ENCODE measurements around the gene LSAMP.

DNA sequence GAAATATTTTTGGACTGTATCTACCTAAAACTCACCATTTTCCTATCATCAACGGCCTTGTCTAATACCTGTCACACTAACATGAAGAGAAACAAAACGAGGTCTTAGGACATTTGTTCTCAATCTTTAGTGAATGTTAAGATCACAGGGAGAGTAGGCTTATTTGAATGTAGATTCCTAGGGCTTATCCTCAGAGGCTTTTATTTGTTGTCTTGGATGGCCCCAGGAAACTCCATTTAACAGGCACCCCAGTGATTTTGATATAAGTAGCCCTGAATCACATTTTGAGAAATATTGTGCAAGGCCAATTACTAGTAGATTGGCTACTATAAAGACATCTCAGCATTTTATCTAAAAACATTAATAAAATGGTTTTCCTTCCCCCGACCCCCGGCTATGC lies 454.6 kb downstream of the LSAMP start:
- TF ChIP-seq CTCF (IDR thresholded peaks at IDR 0.05): no peak
- no peak for TF ChIP-seq EZH2 (IDR thresholded peaks at IDR 0.05; ENCODE audit: borderline replicate concordance, insufficient read depth, low read depth, low read length, poor library complexity, severe bottlenecking)
